Activated T-cell treated with anti-CD3 and anti-CD28 coated beads, Interleukin-2, amount 50 U/mL, for 72 hours (primary cell): ENCODE results near the gene DOK3. TPM values are rescaled to one million over a fixed set of nuclear protein-coding genes. Genes with fewer than 3 reads are reported as not detected.
A peak's percentile ranks its signal among the peaks of the same experiment; 100 is the strongest.
"Not testable (repeated sequence)": the region's sequence is repeated elsewhere in the genome, so short reads cannot be mapped to it uniquely, and the experiment has no call there.

Experiments used
- ATAC-seq, 2 donors: fragments of 150-1000 bp; cut with Tn5 transposase; replicated peaks in 1 of 2; 2 replicates each; pipeline ENCODE4 v1.10.0; 2021; ENCODE audit warnings: moderate library complexity in 2 of 2, mild to moderate bottlenecking in 1 of 2
- DNase-seq, 2 donors: peaks; one replicate each; pipeline ENCODE4 v3.0.0; 2021 to 2022; ENCODE audit warnings: mixed read lengths in 1 of 2
- H3K27ac Mint-ChIP-seq: one replicate; pipeline ENCODE4 v1.8.0; 2022; ENCODE audit warnings: mild to moderate bottlenecking, moderate library complexity, mixed read lengths
- H3K27me3 Mint-ChIP-seq: one replicate; pipeline ENCODE4 v1.8.0; 2022; ENCODE audit warnings: low read depth, mixed read lengths
- H3K36me3 Mint-ChIP-seq, 2 donors: one replicate each; pipeline ENCODE4 v1.8.0; 2022; ENCODE audit warnings: mixed read lengths in 2 of 2, mild to moderate bottlenecking in 1 of 2; ENCODE audit not compliant: insufficient read depth in 2 of 2
- H3K4me1 Mint-ChIP-seq: one replicate; pipeline ENCODE4 v1.8.0; 2022; ENCODE audit warnings: low read depth, mixed read lengths
- H3K4me3 Mint-ChIP-seq, 2 donors: one replicate each; pipeline ENCODE4 v1.8.0; 2022; ENCODE audit warnings: mild to moderate bottlenecking in 2 of 2, mixed read lengths in 2 of 2, moderate library complexity in 2 of 2
- H3K9me3 Mint-ChIP-seq, 2 donors: one replicate each; pipeline ENCODE4 v1.8.0; 2022; ENCODE audit warnings: mixed read lengths in 2 of 2
- total RNA-seq, 2 donors: library from RNA; stranded (reverse); gene quantifications; one replicate each; pipeline ENCODE4 v1.2.3, GENCODE V29; 2022

Gene DOK3
- total RNA-seq, 2 donors from 2014 or later = 4.0 to 5.7 TPM

DNA sequence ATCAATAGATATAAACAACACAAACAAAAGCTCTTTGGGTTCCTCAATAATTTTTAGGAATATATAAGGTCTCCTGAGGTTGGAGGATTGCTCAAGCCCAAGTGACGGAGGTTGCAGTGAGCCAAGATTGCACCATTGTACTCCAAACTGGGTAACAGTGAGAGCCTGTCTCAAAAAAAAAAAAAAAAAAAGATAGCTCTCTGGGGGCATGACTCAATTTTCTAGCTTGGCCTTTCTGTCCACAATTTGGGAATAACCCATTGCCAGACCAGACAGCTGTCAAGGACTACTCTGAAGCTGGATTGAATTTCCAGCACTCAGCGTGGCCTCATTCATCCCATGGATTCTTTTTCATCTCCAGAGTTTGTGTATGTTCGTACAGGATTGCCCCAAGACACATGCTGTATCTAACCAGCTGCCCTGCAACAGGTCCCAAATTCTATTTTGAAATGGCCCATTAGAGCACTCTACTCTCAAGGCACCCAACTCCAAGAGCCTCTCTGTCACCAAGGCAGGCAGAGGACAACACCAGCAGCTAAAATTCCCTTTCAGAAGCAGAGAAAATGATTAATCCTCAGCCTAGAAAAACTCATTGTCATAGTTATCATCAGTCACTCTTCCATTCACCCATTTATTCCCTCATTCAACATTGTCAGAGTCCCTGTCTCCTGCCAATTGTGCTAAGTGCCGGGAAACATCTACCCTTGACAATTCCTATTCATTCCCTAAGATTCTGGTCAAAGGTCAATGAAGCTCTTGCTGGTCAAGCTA is 36.0 kb upstream of the DOK3 start:
- H3K27ac Mint-ChIP-seq = peak overlapping the region; percentile 45
- no peak overlapping the region for H3K4me3 Mint-ChIP-seq
- H3K9me3 Mint-ChIP-seq = no peaks in the 10 kb centered on the region
- H3K36me3 Mint-ChIP-seq = peaks cover 1 to 10% of the 10 kb centered on the region in 2 donors
- H3K27me3 Mint-ChIP-seq = no peaks in the 10 kb centered on the region
- peaks cover 14% of the 10 kb centered on the region for H3K4me1 Mint-ChIP-seq
- ATAC-seq = no peak
- DNase-seq = no peak

DNA sequence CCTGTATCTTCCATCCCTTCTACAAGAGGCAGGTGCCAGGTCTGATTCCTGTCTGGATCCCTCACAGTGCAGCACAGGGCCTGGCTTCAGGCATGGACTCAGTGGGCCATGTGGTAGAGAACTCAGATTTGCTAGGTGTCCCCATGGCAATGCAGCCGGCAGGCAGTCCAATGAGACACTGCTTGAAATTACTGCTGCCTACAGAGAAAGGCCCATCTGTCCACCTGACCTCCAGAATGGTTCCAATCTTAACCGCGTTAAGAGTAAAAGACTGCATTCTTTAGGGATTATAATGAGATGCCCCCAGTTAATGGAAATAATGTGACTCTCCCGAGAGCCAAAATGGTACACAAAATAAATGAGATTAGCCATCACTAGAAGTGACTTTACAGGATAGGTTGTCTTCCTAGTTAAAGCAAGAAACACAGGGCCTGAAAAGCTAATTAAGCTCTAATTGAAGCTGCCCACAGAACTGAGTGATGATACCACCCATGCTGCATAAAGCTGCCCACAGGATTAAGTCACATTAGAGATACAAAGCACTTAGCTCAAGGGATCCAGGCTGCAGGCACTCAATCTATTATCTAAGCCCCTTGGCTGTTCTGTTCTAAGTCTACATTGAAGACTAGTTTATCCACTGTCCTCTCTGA is 33.3 kb upstream of the DOK3 start:
- Mint-ChIP-seq H3K4me1 (peaks cover 14% of the 10 kb centered on the region), H3K9me3 (no peaks in the 10 kb centered on the region), H3K27ac (no peak overlapping the region), H3K4me3 (no peak overlapping the region), H3K36me3 (peaks cover 4 to 10% of the 10 kb centered on the region in 2 donors), H3K27me3 (no peaks in the 10 kb centered on the region)
- no peak for DNase-seq
- ATAC-seq = no peak

DNA sequence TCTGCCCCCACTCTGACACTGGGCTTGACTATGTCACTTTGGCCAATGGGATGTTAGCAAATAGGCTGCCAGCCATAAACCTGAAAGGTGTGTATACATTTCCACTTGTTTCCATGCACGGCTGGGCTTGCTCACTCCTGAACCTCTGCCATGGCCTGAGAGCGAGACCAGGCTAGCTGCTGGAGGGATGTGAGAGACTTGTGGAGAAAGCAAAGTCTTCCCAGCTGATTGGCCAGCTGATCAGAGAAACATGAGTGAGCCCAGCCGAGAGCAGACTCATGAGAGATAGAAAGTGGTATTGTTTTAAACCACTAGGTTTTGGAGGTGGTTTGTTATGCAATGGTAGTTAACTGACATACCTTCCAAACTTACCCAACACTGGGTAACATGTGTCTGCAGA is 30.8 kb upstream of the DOK3 start:
- H3K27me3 Mint-ChIP-seq = no peaks in the 10 kb centered on the region
- no peak overlapping the region for H3K4me3 Mint-ChIP-seq
- no peak overlapping the region for H3K27ac Mint-ChIP-seq
- H3K9me3 Mint-ChIP-seq = no peaks in the 10 kb centered on the region
- H3K4me1 Mint-ChIP-seq = no peaks in the 10 kb centered on the region
- ATAC-seq (no peak), DNase-seq (no peak)
- peaks cover 6 to 12% of the 10 kb centered on the region in 2 donors for H3K36me3 Mint-ChIP-seq

DNA sequence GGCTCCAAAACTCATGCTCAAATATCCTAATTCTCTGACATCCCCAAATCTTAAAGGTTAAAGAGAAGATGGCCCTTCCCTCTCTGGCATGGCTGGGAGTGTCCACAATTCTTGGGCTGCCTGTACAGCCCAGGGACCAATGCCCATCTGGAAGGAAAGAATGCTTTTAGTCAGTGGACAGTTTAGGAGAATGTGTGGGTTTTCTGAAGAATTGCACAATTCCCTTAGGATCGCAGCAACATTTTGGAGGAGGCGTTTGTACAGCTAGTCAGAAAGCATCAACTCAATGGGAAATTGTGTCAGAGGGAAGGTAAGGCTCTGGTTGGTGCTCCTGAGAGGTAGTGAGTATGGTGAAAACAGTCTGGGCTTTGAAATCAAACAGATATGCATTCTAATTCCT is 29.8 kb upstream of the DOK3 start:
- H3K4me3 Mint-ChIP-seq = no peak overlapping the region
- H3K27ac Mint-ChIP-seq = no peak overlapping the region
- peaks cover 6 to 12% of the 10 kb centered on the region in 2 donors for H3K36me3 Mint-ChIP-seq
- DNase-seq (no peak), ATAC-seq (no peak)
- no peaks in the 10 kb centered on the region for H3K9me3 Mint-ChIP-seq
- H3K4me1 Mint-ChIP-seq = no peaks in the 10 kb centered on the region
- no peaks in the 10 kb centered on the region for H3K27me3 Mint-ChIP-seq

DNA sequence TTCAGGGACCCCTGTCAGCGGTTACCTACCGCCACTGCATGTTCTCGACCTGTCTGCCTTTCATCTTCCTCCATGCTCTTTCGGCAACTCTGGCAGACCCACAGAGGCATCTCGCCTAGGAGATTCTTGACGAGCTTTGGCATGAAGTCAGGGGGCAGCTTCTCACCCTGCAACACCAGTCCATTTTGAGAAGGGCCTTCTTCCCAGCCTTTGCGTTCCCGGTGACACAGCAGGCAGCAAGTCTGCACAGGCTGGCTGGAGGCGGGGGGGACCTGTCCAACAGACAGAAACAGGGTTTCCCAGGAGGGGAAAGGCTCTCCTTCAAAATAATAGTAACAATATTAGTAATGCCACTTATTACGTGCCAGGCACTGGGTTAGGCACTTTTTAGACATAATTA is 29.2 kb upstream of the DOK3 start:
- Mint-ChIP-seq H3K27ac (no peak overlapping the region), H3K4me3 (no peak overlapping the region), H3K4me1 (no peaks in the 10 kb centered on the region), H3K9me3 (no peaks in the 10 kb centered on the region), H3K36me3 (peaks cover 6 to 12% of the 10 kb centered on the region in 2 donors), H3K27me3 (no peaks in the 10 kb centered on the region)
- DNase-seq (no peak), ATAC-seq (no peak)

DNA sequence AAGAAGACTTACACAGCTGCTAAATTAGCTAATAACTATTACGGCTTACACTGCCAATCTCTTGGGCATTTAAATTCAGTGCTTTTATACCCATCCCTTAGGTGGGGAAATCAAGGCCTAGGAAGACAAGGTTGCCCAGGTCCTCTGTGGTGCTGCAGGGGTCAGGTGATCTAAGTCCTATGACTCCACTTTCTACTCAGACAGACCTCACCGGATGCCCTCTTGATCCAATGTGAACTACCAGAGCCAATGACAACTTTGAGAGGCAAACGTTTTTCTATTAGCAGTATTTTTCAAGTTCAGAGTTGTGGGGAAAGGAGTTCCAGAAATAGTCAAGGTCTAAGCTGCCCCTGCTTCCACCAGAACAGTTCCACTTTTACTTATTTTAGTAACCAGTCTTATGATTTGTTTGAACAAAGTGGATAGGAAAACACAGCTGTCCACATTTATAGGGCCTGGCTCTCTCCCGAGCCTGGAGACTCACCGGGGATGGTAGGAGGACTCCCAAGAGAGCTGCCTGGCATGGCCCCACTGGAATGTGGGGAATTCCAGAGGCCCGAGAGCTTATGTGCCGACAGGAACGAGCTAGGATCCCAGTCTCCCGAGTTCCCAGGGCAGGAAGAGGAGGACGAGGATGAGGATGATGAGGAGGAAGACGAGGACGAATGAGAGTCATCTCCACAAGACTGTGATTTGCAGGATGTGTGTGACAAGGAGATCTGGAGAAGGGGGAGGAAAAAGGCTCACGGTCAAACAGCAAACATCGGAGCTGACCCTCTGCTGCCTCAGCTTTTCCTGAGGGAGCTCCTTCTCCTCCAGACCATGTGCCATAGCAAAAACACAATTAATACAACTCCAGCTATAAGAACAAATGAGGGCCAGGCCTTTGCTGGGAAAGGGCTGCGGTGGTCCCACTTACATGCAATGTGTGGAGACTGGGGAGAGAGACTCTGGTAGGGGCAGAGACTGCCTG is 28.0 kb upstream of the DOK3 start:
- H3K9me3 Mint-ChIP-seq = no peaks in the 10 kb centered on the region
- DNase-seq = no peak
- no peak overlapping the region for H3K27ac Mint-ChIP-seq
- no peak for ATAC-seq
- no peaks in the 10 kb centered on the region for H3K4me1 Mint-ChIP-seq
- H3K36me3 Mint-ChIP-seq = peaks cover 6 to 9% of the 10 kb centered on the region in 2 donors
- H3K27me3 Mint-ChIP-seq = no peaks in the 10 kb centered on the region
- no peak overlapping the region for H3K4me3 Mint-ChIP-seq

DNA sequence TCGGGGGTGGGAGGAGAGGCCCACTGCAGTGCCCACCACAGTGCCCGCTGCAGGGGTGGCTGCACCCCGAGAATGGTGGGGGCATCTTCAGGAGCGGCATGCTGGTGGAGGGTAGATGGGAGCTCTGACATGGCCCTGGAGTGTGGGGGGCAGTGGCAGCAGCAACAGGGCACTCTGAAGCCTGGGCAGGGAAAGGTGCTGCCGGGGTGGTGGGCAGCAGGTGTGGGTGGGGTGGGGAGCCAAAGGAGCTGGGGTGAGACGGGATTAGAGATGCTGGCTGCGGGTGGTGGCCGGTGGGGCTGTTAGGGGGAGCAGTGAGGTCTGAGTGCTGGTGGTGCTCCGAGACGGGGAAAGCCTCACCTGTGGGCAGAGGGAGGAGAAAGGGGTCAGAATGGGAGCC is 26.8 kb upstream of the DOK3 start:
- no peaks in the 10 kb centered on the region for H3K27me3 Mint-ChIP-seq
- no peaks in the 10 kb centered on the region for H3K9me3 Mint-ChIP-seq
- H3K27ac Mint-ChIP-seq = no peak overlapping the region
- H3K4me1 Mint-ChIP-seq = no peaks in the 10 kb centered on the region
- no peak for DNase-seq
- H3K36me3 Mint-ChIP-seq = peaks cover 6 to 7% of the 10 kb centered on the region in 2 donors
- no peak overlapping the region for H3K4me3 Mint-ChIP-seq
- ATAC-seq = no peak

DNA sequence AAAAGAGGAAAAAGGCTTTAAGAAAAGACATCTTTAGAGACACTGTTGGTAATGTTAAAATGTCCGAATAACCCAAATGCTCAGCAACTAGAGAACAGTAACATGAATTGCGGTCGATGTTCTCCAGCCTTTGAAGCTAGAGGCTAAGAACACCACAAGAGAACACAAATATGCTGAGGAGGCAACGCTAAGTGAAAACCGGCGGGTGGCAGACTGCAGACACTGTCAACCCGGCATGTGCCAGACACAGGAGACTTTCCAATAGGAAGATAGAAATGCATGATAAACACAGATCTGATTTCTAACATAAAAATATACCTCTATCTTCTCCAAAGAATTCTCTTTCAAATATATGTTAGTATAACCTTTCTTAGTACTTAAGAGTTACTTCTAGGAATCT is 25.5 kb upstream of the DOK3 start:
- Mint-ChIP-seq H3K9me3 (no peaks in the 10 kb centered on the region), H3K27me3 (no peaks in the 10 kb centered on the region), H3K36me3 (peaks cover 7 to 9% of the 10 kb centered on the region in 2 donors), H3K4me1 (no peaks in the 10 kb centered on the region), H3K27ac (no peak overlapping the region), H3K4me3 (no peak overlapping the region)
- ATAC-seq = no peak
- no peak for DNase-seq

DNA sequence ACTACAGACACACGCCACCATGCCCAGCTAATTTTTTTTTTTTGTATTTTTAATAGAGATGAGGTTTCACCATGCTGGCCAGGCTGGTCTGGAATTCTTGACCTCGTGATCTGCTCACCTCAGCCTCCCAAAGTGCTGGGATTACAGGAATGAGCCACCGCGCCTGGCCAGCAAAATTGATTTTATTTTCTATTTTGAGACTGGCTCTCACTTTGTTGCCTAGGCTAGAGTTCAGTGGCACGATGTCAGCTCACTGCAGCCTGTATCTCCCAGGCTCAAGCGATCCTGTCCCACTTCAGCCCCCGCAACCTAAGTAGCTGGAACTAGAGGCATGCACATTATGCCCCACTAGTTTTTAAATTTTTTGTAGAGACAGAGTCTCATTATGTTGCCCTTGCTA is 24.8 kb upstream of the DOK3 start:
- not testable (repeated sequence) for H3K4me1 Mint-ChIP-seq, ATAC-seq, DNase-seq, H3K27ac Mint-ChIP-seq, H3K27me3 Mint-ChIP-seq, H3K9me3 Mint-ChIP-seq, H3K36me3 Mint-ChIP-seq, H3K4me3 Mint-ChIP-seq

DNA sequence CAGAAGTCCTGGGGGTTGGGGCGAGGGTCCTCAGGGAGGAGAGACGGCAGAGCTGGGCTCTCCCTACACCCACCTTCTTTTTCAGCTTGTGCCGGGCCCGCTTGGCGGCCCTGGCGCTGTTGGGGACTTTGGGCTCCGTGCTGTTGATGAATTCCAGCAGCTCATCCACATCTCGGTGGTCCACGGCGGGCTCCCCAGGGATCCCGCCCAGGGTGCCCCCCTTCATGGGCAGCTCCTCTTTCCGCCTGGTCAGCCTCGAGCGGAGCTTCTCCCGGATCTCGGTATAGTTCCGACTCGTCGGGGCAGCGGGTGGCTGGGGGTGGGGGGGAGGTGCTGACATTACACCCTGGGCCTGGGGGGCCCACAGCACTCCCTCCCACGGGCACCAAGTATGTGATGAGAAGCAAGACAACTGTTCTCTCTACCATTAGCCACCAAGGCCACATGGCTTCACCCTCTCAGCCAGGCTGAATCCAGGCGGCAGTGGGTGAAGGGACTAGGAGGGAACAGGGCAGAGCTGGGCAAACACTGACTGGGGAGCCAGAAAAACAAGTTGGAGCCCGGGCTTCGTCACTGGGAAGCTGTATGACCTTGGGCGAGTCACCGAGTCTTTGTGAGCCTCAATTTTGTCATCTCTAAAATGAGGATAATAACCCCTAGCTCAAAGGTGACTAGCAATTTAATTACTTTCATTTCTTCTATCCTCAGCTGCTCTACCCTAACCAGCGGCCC is 21.7 kb upstream of the DOK3 start:
- H3K27ac Mint-ChIP-seq = no peak overlapping the region
- H3K27me3 Mint-ChIP-seq = no peaks in the 10 kb centered on the region
- H3K36me3 Mint-ChIP-seq = peaks cover 2% of the 10 kb centered on the region in 2 donors
- H3K4me1 Mint-ChIP-seq = no peaks in the 10 kb centered on the region
- no peaks in the 10 kb centered on the region for H3K9me3 Mint-ChIP-seq
- ATAC-seq (no peak), DNase-seq (no peak)
- H3K4me3 Mint-ChIP-seq = no peak overlapping the region

DNA sequence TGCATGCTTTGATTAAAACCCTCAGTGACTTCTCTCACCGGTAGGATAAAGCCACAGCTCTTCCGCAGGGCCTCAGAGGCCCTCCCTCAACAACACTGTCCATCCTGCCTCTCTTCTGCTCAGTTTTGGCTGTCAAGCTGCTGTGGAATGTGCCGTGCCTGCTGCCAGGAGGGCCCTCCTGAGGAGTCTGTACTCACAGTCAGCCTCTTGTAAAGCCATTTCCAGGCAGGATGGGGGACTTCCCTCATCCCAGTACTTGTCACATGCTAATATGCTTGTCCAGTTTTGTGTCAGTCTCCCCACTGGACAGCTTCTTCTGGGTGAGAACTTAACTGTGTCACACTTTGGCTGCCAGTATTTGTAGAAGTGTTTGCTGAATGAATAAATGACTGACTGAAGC is 21.0 kb upstream of the DOK3 start:
- Mint-ChIP-seq H3K4me1 (no peaks in the 10 kb centered on the region), H3K27ac (peak overlapping the region; percentile 29), H3K4me3 (no peak overlapping the region), H3K27me3 (no peaks in the 10 kb centered on the region), H3K9me3 (no peaks in the 10 kb centered on the region), H3K36me3 (peaks cover 2% of the 10 kb centered on the region in 2 donors)
- no peak for DNase-seq
- ATAC-seq = no peak

DNA sequence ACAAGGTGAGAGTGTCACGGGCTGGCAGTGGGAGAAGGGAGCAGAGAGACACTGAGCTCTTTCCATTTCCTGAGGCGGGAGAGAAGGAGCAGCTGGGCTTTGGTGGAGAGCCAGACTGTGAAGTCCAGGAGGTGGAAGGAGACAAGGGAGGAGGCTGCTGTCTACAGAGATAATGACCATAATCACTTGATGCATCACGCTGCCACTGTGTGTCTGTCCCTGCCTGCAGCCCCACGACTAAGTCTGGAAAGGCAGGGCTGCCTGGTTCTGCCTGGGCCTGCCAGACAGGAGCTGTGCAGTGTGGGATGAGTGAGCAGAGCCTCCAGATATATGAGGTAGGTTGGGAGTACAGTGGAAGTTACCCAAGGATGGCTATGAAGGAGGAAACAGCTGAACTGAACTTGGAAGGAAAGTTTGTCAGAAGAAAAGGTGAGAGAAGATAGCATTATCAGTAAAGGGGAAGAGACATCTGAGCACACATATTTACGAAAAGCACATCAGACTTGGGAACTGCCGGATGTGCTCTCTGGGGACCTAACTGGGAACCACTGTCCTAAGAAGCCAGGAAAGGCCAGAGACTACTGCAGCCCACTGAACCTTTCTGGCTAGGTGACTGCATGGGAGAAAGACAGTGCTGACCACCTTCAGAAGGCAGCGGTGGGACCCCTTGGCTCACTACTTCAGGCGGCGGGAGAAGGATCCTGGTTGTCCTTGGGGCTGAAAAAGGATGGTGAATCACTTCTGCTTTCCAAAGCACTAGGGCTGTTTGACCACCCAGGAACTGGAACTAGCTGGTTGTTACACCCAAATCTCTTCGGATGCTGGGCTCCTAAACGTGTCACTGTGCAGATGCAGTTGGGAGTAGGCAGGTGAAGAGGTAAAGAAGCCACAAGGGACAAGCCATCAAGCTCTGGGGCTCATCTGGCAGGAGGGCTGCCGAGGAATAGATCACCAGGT is 19.9 kb upstream of the DOK3 start:
- Mint-ChIP-seq H3K9me3 (no peaks in the 10 kb centered on the region), H3K27me3 (no peaks in the 10 kb centered on the region)
- no peak for DNase-seq

More for the DNA sequence above, 19.9 kb upstream of the DOK3 start:
- ATAC-seq = no peak
- H3K36me3 Mint-ChIP-seq = peaks cover 2% of the 10 kb centered on the region in 2 donors
- H3K4me1 Mint-ChIP-seq = no peaks in the 10 kb centered on the region
- H3K4me3 Mint-ChIP-seq = no peak overlapping the region
- H3K27ac Mint-ChIP-seq = no peak overlapping the region
